Erythroblast (primary cell): Measurements from ENCODE around the gene THAP10.

Experiments used
- GATA1 ChIP-seq: IDR thresholded peaks from 2 replicates; pipeline ENCODE4 v1.6.1; 2011; ENCODE audit warnings: low read depth, mild to moderate bottlenecking, control low read depth, low read length, moderate library complexity
- POLR2A ChIP-seq: IDR thresholded peaks from 2 replicates; pipeline ENCODE4 v1.6.1; 2011; ENCODE audit warnings: mild to moderate bottlenecking, low read length

DNA sequence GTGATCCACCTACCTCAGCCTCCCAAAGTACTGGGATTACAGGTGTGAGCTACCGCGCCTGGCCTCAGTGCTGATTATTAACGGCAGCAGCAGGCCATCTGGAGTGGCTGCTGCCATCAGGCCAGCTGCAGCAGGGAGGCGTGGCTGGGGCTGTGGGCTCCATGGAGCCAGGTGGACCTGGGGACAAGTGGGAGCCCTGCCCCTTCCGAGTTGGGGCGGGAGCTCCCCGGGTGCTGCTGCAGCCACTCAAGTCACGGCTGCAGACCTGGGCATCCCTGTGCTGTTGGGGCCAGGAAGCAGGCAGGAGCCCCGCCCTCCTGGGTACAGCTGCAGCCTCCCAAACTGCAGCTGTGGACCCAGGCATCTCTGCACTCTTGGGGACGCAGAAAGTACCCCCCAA, 24.3 kb upstream of the THAP10 start:
- TF ChIP-seq POLR2A (no peak), GATA1 (no peak)
